GM10266 (cell line): ENCODE measurements around the gene LRCH3.

Source experiments
- DNase-seq: peaks from one replicate; pipeline ENCODE4 v3.0.0; 2012; ENCODE audit errors: extremely low spot score
- CTCF ChIP-seq: IDR thresholded peaks from 2 replicates; pipeline ENCODE4 v1.5.1; 2012; ENCODE audit warnings: mild to moderate bottlenecking, low read depth; ENCODE audit not compliant: control insufficient read depth, insufficient read depth; ENCODE audit errors: missing control alignments

LRCH3 gene

GRCh38 chr3:197854596-197855343, 63.7 kb downstream of the LRCH3 start:
- DNase-seq = no peak
- TF ChIP-seq CTCF = no peak

DNA sequence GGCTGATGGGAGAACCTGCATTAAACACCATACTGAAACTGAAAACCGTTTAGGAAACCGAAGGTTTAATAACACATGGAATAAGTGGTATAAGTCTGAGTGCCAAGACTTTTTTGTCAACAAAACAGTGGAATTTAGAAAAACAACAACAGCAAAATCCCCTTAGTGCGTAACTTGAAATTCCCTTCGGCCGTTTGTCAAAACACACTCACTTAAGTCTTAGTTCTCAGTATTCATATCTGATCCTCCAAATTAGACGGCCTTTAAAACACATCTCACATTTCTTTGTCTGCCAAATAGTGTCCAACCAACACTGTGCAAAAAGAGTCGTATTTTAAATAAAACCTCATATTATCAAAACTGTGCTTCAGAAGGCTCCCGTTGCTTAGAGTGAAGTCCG, 64.5 kb downstream of the LRCH3 start:
- no peak for DNase-seq
- no peak for TF ChIP-seq CTCF

- DNase-seq = no peak
- TF ChIP-seq CTCF = no peak
These were observed 65.3 kb downstream of the LRCH3 start for GRCh38 chr3:197856199-197856816.

- no peak for DNase-seq
- no peak for TF ChIP-seq CTCF
These were observed 67.1 kb downstream of the LRCH3 start for GRCh38 chr3:197858133-197858532.

GRCh38 chr3:197858598-197858997, 67.5 kb downstream of the LRCH3 start:
- no peak for DNase-seq
- TF ChIP-seq CTCF = no peak

- no peak for TF ChIP-seq CTCF
- DNase-seq = no peak
These were observed 75.0 kb downstream of the LRCH3 start for GRCh38 chr3:197866035-197866434.

- TF ChIP-seq CTCF = no peak
- no peak for DNase-seq
These were observed 82.3 kb downstream of the LRCH3 start for GRCh38 chr3:197873329-197873728.
